ENCODE results near the gene ZNF146.
"Not testable (repeated sequence)": the region's sequence is repeated elsewhere in the genome, so short reads cannot be mapped to it uniquely, and the experiment has no call there.

ZNF146 gene

GRCh38 chr19:36214386-36215275 lies at the start of gene ZNF146, which contains the start of gene ZNF565:
TSS of gene ZNF146 (plus strand) at chr19:36215106. CDS start at chr19:36236441, 21,335 bp downstream.
TSS of gene ZNF565 (minus strand) at chr19:36214665. CDS start at chr19:36201985, 12,680 bp downstream.
- ATAC-seq (ENCODE audit: low read depth) (peak; percentile 86), DNase-seq (ENCODE audit: low spot score in 2 of 2) (peak; percentile 90 to 91)
- H3K27me3 Mint-ChIP-seq, result no peaks in the 10 kb centered on the region
- no peak within 1 kb of the TSS for H3K4me3 Mint-ChIP-seq
- peaks cover 6% of the 10 kb centered on the region for H3K36me3 Mint-ChIP-seq
- peaks cover 11% of the 10 kb centered on the region for H3K4me1 Mint-ChIP-seq
- H3K27ac Mint-ChIP-seq, result no peak within 1 kb of the TSS
- H3K9me3 Mint-ChIP-seq, result no peaks in the 10 kb centered on the region

- H3K4me1 Mint-ChIP-seq, result peaks cover 2% of the 10 kb centered on the region
- no peaks in the 10 kb centered on the region for H3K9me3 Mint-ChIP-seq
- no peaks in the 10 kb centered on the region for H3K36me3 Mint-ChIP-seq
- DNase-seq (ENCODE audit: low spot score in 2 of 2) (no peak), ATAC-seq (ENCODE audit: low read depth) (no peak)
- H3K27me3 Mint-ChIP-seq, result no peaks in the 10 kb centered on the region
- no peak overlapping the region for H3K4me3 Mint-ChIP-seq
- H3K27ac Mint-ChIP-seq, result no peak overlapping the region
These were observed 45.7 kb upstream of the ZNF146 start for GRCh38 chr19:36169084-36169760.

- Mint-ChIP-seq H3K9me3 (no peaks in the 10 kb centered on the region), H3K27me3 (no peaks in the 10 kb centered on the region), H3K4me3 (no peak overlapping the region), H3K36me3 (no peaks in the 10 kb centered on the region), H3K27ac (no peak overlapping the region), H3K4me1 (peaks cover 2% of the 10 kb centered on the region)
- ATAC-seq (ENCODE audit: low read depth), result no peak
- no peak for DNase-seq (ENCODE audit: low spot score in 2 of 2)
These were observed 42.1 kb upstream of the ZNF146 start for GRCh38 chr19:36172852-36173251.

- ATAC-seq (ENCODE audit: low read depth); H3K27ac Mint-ChIP-seq; DNase-seq (ENCODE audit: low spot score in 2 of 2); H3K4me1 Mint-ChIP-seq; H3K36me3 Mint-ChIP-seq; H3K4me3 Mint-ChIP-seq; H3K27me3 Mint-ChIP-seq; H3K9me3 Mint-ChIP-seq: not testable (repeated sequence)
These were observed 41.1 kb upstream of the ZNF146 start for GRCh38 chr19:36173846-36174245.

- not testable (repeated sequence) for H3K36me3 Mint-ChIP-seq; DNase-seq (ENCODE audit: low spot score in 2 of 2); ATAC-seq (ENCODE audit: low read depth); H3K4me3 Mint-ChIP-seq; H3K27me3 Mint-ChIP-seq; H3K27ac Mint-ChIP-seq; H3K9me3 Mint-ChIP-seq; H3K4me1 Mint-ChIP-seq
These were observed 35.8 kb upstream of the ZNF146 start for GRCh38 chr19:36179077-36179476.

DNA sequence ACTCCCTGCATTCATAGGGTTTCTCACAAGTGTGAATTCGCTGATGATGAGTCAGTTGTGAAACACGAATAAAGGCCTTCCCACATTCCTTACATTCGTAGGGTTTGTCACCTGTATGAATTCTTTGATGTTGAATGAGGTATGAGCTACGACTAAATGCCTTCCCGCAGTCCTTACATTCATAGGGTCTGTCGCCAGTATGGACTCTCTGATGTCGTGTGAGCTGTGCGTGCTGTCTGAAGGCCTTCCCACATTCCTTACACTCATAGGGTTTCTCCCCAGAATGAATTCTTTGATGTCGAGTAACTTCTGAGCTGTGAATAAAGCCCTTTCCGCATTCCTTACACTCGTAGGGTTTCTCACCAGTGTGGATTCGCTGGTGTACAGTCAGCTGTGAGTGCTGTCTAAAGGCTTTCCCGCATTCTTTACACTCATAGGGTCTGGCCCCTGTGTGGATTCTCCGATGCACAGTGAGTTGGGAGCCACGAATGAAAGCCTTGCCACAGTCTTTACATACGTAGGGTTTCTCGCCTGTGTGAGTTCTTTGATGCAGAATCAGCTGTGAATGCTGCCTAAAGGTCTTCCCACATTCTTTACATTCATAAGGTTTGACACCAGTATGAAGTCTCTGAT lies 32.2 kb upstream of the ZNF146 start:
- ATAC-seq (ENCODE audit: low read depth), result no peak
- Mint-ChIP-seq H3K9me3 (no peaks in the 10 kb centered on the region), H3K27me3 (no peaks in the 10 kb centered on the region), H3K36me3 (peaks cover 13% of the 10 kb centered on the region), H3K4me3 (no peak overlapping the region), H3K27ac (no peak overlapping the region), H3K4me1 (no peaks in the 10 kb centered on the region)
- no peak for DNase-seq (ENCODE audit: low spot score in 2 of 2)

DNA sequence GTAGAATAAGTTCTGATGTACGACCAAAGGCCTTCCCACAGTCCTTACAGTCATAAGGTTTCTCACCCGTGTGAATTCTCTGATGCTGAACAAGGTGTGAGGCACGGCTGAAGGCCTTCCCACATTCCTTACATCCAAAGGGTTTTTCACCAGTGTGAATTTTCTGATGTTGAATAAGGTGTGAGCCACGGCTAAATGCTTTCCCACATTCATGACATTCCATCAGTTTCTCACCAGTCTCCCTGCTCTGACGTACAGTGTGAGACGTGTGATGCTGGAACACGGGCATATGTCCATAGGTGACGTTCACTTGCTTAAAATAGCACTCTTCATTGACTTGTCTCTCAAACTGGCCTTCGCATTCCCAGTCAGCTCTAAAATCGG lies 31.7 kb upstream of the ZNF146 start:
- Mint-ChIP-seq H3K4me3 (no peak overlapping the region), H3K36me3 (peaks cover 13% of the 10 kb centered on the region), H3K9me3 (no peaks in the 10 kb centered on the region), H3K4me1 (no peaks in the 10 kb centered on the region), H3K27ac (no peak overlapping the region), H3K27me3 (no peaks in the 10 kb centered on the region)
- no peak for ATAC-seq (ENCODE audit: low read depth)
- DNase-seq (ENCODE audit: low spot score in 2 of 2), result no peak

DNA sequence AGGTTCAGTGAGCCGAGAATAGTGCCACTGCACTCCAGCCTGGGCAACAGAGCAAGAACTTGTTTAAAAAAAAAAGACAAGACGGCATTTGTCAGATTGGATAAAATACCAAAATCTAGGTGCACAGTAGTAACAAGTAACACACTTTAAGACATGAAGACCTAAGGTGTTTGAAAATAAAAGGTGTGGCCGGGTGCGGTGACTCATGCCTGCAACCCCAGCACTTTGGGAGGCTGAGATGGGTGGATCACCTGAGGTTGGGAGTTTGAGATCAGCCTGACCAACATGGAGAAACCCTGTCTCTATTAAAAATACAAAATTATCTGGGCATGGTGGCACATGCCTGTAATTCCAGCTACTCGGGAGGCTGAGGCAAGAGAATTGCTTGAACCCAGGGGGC lies 28.2 kb upstream of the ZNF146 start:
- not testable (repeated sequence) for H3K27ac Mint-ChIP-seq; H3K4me3 Mint-ChIP-seq; H3K4me1 Mint-ChIP-seq; H3K9me3 Mint-ChIP-seq; H3K27me3 Mint-ChIP-seq; DNase-seq (ENCODE audit: low spot score in 2 of 2); ATAC-seq (ENCODE audit: low read depth)
- H3K36me3 Mint-ChIP-seq, result peaks cover 14% of the 10 kb centered on the region

DNA sequence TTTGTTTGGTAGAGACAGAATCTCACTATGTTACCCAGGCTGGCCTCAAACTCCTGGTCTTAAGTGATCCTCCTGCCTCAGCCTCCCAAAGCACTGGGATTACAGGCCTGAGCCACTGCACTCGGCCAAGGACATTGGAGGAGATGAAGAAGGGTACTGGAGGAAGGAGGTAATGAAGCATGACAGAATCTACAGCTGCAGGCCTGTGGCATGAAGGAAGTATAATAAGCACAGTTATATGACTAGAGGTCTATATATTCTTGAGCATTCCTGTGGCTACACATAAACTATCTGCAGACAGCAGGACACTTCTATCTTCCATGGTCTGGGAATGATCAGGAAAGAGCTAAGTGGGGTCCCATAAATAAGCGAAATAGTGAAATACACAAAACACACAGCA lies 18.7 kb upstream of the ZNF146 start:
- Mint-ChIP-seq H3K4me1 (peaks cover 8% of the 10 kb centered on the region), H3K4me3 (no peak overlapping the region), H3K36me3 (peaks cover 24% of the 10 kb centered on the region), H3K9me3 (no peaks in the 10 kb centered on the region), H3K27ac (no peak overlapping the region), H3K27me3 (no peaks in the 10 kb centered on the region)
- ATAC-seq (ENCODE audit: low read depth) (no peak), DNase-seq (ENCODE audit: low spot score in 2 of 2) (no peak)

DNA sequence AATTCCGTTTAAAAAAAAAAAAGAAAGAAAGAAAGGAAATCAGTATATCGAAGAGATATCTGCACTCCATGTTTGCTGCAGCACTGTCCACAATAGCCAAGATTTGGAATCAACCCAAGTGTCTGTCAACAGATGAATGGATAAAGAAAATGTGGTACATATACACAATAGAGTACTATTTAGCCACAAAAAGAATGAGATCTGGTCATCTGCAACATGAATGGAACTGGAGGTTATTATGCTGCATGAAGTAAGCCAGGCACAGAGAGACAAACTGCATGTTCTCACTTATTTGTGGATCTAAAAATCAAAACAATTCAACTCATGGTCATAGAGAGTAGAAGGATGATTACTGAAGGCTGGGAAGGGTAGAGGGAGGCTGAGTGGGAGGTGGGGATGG lies 16.8 kb upstream of the ZNF146 start:
- no peak overlapping the region for H3K4me3 Mint-ChIP-seq
- ATAC-seq (ENCODE audit: low read depth), result no peak
- H3K4me1 Mint-ChIP-seq, result peaks cover 10% of the 10 kb centered on the region
- H3K27ac Mint-ChIP-seq, result no peak overlapping the region
- no peak for DNase-seq (ENCODE audit: low spot score in 2 of 2)
- peaks cover 27% of the 10 kb centered on the region for H3K36me3 Mint-ChIP-seq
- H3K27me3 Mint-ChIP-seq, result no peaks in the 10 kb centered on the region
- H3K9me3 Mint-ChIP-seq, result no peaks in the 10 kb centered on the region

DNA sequence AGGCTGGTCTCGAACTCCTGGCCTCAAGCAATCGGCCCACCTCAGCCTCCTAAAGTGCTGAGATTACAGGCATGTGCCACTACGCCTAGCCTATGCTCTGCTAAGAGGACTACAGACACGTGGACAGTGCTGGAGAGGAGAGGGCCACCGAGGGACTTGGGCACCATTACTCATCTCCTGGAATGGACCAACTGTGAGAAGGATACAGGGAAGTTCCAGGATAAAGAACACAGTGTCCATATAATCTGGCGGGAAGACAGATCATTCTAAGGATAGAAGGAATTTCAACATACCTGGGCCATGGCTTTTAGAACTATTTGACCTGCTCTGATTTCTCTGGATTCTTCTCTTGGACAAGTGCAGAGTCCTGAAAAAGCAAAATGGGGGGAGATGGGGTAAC lies 13.2 kb upstream of the ZNF146 start:
- no peak for ATAC-seq (ENCODE audit: low read depth)
- H3K4me3 Mint-ChIP-seq, result no peak overlapping the region
- H3K27me3 Mint-ChIP-seq, result no peaks in the 10 kb centered on the region
- H3K36me3 Mint-ChIP-seq, result peaks cover 18% of the 10 kb centered on the region
- no peak overlapping the region for H3K27ac Mint-ChIP-seq
- no peaks in the 10 kb centered on the region for H3K9me3 Mint-ChIP-seq
- no peak for DNase-seq (ENCODE audit: low spot score in 2 of 2)
- peaks cover 9% of the 10 kb centered on the region for H3K4me1 Mint-ChIP-seq

DNA sequence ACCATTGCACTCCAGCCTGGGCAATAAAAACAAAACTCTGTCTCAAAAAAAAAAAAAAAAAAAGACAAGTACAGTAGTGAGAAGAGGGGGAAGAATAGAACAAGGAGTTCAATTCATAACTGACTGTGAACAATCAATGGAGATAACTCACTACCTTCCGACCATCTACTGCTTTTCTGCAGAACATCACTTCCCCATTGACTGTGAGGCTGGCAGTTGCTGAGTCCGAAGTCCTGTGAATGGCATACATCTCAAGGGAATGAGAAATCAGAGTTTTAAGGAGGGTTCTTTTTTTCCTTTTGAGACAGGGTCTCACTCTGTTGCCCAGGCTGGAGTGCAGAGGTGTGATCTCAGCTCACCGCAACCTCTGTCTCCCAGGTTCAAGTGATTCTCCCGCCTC lies 11.6 kb upstream of the ZNF146 start:
- Mint-ChIP-seq H3K27ac (no peak overlapping the region), H3K27me3 (no peaks in the 10 kb centered on the region), H3K36me3 (peaks cover 11% of the 10 kb centered on the region), H3K4me1 (peaks cover 7% of the 10 kb centered on the region), H3K9me3 (no peaks in the 10 kb centered on the region), H3K4me3 (peak overlapping the region; percentile 21)
- peak; percentile 66 for ATAC-seq (ENCODE audit: low read depth)
- DNase-seq (ENCODE audit: low spot score in 2 of 2), result no peak

GRCh38 chr19:36207605-36208252 lies 7.2 kb upstream of the ZNF146 start:
- no peaks in the 10 kb centered on the region for H3K9me3 Mint-ChIP-seq
- DNase-seq (ENCODE audit: low spot score in 2 of 2), result no peak
- peaks cover 3% of the 10 kb centered on the region for H3K36me3 Mint-ChIP-seq
- no peaks in the 10 kb centered on the region for H3K27me3 Mint-ChIP-seq
- no peak overlapping the region for H3K4me3 Mint-ChIP-seq
- no peak overlapping the region for H3K27ac Mint-ChIP-seq
- peaks cover 5% of the 10 kb centered on the region for H3K4me1 Mint-ChIP-seq
- ATAC-seq (ENCODE audit: low read depth), result peak; percentile 47

GRCh38 chr19:36209372-36209771 lies 5.5 kb upstream of the ZNF146 start:
- H3K4me1 Mint-ChIP-seq, result no peaks in the 10 kb centered on the region
- no peaks in the 10 kb centered on the region for H3K36me3 Mint-ChIP-seq
- no peaks in the 10 kb centered on the region for H3K9me3 Mint-ChIP-seq
- DNase-seq (ENCODE audit: low spot score in 2 of 2) (no peak), ATAC-seq (ENCODE audit: low read depth) (no peak)
- no peaks in the 10 kb centered on the region for H3K27me3 Mint-ChIP-seq
- H3K27ac Mint-ChIP-seq, result no peak overlapping the region
- no peak overlapping the region for H3K4me3 Mint-ChIP-seq

All from memory B cell (primary cell).